NAMALWA (cell line): Measurements from ENCODE around the gene ABLIM1.
"Not testable (repeated sequence)": the region's sequence is repeated elsewhere in the genome, so short reads cannot be mapped to it uniquely, and the experiment has no call there.

Experiments used
- DNase-seq: peaks from one replicate; pipeline ENCODE4 v3.0.0-alpha.2; 2015; ENCODE audit warnings: low spot score

ABLIM1 gene

DNA sequence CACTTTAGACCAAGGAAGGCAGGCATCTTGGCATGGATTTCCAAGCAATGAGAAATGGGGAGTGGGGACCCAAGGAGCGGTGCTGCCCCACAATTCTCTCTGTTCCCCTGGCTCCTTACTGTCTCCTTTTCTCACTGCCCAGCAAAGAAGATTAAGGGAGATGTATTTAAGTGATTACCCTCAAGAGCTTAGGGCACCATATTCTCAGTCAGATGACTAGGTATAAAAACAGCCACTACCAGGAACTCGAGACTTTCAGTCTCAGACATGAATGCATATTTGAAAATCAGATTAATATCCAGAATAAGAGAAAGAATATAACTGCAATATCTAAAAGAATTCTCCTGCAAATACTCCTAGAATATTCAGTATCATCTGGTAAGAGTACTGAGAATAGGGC lies at the start of gene ABLIM1:
Gene ABLIM1, minus strand, starts transcription at position 101 of the 400 bp plus-strand sequence. Its CDS starts 75 bp downstream, at position 26.
- DNase-seq, result no peak

DNA sequence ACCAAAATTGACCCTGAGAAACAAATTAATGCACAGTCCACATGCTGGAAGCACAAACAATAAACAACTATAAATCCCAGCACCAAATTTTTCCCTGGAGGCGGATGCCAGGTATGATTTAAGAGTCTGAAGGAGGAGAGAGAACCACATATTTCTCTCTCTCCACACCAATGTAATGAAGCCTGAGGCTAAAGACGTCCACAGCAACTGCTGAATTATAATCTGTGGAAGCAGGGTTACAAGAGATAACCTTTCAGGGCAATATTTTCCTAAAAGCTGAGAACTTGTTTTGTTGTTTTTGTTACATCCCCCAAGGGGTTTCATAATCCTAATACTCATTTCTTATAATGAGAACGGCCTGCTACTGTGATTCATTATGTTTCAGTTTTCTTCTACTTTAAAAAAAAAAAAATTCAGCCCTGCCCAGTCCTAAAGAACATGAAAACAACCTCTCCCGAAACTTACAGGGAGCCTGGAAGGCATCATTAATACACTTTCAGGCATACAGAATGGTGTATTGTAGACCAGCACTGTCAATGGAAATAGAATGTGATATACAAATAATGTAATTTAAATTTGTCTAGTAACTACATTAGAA lies 48.5 kb upstream of the ABLIM1 start:
- DNase-seq, result no peak

DNA sequence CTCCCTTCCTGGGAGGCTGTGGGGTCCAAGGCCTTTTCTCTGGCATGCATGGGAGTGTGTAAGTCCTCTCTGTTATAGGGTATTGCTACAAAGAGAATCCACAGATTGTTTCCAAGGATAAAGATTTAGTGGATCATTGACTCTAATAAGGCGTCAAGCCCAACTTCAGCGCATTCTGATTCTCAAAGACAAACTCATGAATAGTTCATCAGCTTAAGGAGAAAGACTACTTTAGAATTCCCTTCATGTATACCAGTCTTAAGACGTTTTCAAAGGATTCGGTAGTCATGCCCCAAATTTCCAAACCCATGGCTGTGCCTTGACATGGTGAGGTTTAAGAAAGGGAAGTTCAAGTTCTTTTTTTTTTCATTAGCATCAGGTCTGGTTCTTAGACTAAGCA lies 46.6 kb upstream of the ABLIM1 start:
- DNase-seq, result no peak

DNA sequence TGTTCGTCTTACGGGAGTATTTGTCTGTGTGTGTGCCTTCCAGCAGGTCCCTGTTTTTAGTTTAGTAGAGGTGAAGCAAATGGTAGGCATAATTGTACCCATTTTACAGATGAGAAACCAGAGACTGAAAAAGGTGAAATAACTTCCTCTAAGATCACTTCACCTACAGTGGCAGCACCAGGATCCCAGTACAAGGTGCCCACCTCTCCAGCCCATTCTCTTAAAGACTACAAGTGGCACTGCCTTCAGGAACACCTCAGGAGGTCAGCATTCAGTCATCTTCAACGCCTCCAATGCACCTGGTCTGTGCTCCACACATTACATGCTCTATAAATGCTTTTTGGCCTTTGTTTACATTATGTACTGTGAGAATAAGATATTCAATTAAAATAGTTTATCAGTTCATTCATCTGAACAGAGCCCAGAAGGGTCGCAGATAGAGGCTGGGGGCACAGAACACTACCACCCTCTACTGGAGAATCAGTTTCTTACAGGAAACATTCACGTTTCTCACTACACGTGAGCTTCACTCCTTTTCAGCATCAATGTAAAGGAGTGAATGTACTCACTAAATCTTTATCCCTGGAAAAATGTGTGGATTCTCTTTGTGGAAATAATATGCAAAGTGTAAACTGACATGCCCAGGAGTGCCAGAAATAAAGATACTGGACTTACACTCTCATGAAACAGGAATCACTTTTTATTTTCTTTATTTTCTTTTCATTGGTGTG lies 45.5 kb upstream of the ABLIM1 start:
- peak; percentile 62 for DNase-seq

DNA sequence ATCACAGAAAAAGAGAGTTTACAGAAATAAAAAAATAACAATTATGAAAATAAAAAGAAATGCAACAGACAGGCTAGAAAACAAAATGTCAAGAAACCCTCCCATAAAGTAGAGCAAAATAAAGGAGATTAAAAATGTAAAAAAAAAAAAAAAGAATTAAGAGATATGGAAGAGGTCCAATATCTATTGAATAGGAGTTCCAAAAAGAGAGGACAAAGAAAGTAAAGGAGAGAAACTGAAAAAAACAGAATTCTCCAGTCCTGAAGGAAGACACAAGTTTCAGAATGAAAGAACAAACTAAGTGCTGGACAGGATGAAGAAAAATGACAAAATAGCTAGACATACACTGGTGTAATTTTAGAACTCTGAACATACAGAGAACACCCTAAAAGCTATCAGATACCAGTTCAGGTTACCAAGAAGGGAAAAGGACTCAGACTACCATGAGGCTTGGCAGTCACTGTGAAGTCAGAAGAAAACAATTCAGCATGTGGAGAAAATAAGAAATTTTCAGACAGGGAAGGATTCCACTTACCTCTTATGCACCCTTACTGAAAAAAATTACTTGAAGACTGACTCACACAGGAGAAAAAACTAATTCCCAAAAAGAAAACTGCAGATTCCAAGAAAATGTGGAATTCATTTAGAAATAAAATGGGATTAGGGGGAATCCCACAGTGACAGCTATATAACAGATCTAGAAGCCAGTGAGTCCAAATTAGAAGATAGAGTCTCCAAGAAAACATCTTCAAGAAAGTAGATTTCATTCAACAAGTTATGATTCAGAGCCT lies 40.4 kb upstream of the ABLIM1 start:
- no peak for DNase-seq

DNA sequence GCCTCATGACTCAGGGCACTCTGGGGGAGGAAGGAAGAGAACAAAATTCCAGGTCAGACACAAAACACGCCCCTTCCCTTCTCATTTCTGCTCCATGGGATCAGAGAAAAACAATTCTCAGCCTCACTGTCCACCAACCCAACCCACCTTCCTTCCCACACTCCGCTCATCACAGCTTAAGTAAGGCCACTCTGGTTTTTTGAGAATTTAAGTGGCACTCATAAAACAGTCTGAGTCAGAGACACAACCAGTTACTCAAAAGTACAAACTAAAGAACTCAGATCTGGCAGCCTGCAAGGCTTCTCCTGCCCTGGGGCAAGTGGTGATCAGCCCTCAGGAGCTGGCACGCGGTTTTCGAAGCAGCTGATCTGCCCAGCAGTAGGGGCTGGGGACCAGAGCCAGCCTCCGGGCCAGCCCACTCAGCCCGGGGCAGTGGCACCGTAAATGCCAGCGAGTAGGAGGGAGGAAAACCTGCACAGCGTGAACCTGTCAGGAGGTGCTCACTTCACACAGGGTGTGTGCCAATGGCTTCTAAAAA lies 39.1 kb upstream of the ABLIM1 start:
- DNase-seq, result no peak

DNA sequence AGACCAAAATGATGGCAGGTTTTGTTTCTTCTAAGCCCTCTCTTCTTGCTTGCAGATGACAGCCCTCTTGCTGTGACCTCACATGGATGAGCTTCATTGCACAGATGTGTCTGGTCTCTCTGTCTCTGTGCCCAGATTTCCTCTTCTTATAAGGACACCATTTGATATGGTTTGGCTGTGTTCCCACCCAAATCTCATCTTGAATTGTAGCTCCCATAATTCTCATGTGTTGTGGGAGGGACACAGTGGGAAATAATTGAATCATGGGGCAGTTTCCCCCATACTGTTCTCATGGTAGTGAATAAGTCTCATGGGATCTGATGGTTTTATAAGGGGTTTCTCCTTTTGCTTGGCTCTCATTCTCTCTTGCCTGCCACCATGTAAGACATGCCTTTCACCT lies 38.2 kb upstream of the ABLIM1 start:
- not testable (repeated sequence) for DNase-seq

DNA sequence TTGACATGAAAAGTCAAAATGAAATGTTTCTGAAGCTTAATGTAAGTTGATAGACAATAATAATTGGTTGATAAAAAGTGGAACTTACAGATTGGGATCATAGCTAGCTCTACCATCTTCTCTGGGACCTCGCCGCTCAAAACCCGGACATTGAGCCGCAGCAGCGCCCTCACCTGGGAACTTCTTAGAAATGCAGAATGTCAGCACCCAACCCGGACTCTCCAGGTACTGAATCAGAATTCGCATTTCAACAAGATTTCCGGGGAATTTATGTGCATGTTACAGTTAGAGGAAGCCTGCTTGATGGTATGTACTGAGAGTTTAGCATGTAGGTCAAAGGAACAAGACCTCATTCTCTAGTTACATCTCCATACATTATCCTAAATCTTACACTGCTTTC lies 36.7 kb upstream of the ABLIM1 start:
- DNase-seq, result peak; percentile 54

DNA sequence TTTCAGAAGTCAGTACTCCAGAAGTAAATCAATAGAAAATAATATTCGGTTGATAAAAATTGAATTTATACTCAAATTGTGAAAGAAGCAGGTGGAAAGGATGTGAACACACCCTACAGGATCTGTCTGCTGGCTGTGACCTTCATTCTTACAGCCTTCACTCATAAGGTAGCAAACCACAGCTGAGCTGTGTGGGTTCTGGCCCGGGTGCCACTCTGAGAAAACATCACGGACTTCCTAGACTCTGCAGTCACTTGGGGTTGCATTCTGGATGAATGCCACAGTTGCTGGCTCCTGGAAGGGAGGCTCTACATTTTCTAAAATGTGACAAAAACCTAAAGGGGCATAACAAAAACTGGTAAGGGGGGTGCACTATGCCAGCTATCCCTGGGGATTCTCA lies 36.0 kb upstream of the ABLIM1 start:
- no peak for DNase-seq

DNA sequence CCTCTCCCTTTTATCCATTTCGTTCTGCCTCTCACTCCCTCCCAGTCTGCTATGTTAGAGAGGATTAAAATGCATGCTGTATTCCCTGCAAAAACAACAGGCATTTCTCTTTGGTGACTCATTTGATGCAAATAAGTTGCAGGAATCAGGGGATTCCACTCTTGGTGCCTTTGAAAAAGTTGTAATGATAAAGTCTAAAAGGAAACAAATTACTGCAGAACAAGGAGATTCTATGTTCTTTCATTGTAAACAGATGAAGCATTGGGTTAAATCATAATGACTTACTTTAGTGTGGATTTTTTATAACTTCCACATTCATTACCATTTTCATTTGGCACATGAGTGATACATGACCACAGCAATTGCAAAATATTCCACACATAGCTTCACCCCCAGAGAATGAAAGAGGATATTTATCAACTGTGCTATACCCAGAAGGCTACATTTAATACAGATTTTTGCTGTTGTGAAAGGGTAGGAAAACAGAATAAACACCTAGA lies 33.4 kb upstream of the ABLIM1 start:
- no peak for DNase-seq

DNA sequence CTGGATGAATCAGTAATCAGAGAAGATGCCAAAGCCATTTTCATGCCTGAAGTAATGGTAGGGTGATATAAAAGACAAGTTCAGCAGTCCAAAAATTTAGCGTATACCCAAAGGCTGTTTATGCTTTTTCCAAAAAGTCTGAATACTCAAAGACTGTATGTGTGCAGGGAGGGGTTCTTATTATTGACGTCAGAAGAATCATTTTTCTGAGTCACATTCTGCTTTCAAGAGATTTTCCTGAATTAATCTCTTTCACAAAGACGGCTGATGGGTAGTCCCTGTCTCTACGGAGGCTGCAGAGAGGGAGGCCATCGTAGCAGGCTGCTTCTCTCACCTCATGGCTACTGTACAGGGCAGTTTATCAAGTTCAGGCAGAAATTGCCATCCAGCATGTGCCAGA lies 30.7 kb upstream of the ABLIM1 start:
- no peak for DNase-seq

DNA sequence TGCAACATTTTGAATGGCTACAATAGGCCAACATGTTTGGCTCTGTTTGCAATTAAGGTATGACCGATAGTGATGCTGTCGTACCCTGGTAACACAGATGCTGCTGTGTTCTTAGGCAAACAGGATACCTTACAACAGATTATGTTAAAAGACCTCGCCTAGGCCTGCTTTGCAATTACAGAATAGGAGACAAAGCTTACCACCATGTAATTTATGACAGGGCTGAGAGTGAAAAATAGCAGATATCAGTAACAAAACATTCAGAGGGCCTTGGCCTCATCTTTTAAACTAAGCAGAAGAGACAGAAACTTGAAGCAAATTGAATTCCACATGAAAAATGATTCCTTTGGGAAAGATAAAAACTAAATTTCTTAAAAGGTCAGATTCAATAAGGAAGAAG lies 29.4 kb upstream of the ABLIM1 start:
- DNase-seq, result no peak

DNA sequence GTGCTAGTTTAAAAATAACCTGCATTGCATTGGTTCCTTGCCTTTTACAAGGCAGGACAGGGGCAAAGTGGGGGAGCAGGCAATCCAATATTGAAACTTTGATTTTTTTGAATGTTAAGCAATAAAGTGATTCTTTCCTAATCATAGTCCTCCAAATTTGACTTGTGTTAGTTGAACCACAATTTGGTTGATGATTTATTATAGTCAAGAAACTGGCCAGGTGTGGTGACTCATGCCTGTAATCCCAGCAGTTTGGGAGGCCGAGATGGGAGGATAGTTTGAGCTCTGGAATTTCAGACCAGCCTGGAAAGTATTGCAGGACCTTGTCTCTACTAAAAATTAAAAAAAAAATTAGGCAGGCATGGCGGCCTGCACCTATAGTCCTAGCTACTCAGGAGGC lies 27.9 kb upstream of the ABLIM1 start:
- no peak for DNase-seq

DNA sequence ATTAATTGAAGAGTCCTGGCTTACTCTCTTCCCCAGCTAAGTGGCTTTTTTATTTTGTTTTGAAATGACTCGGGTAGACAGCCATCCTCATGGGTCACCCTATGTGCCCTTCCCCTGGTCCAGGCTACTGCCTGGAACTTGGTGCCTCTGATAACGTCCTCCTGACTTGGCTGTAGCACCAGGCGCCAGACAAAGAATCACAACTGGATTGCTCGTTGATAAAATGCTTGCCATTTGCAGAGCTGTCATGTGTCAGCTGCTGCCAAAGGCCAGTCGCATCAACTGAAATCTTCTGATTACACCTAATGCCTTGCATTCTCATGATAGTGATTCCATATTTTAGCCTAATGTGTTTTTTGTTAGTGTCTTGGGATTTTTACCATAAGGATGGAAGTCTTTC lies 27.4 kb upstream of the ABLIM1 start:
- DNase-seq, result no peak

DNA sequence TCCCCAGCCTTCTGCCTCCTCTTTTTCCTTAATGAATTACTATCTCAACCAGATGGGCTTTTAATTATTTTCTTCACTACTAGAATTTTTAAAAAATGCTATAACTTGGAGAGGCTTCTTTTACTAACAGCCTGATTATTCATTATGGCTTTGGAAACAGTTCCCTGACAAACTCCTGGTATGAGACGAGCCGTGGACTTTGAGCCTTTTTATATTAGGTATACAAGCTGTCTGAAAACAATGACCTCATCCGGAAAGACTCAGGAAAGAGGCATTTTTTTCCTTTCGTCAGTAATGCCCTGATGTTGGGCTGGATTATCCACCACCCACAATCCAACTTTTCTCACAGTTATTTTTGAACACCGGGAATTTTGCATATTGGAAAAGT lies 26.7 kb upstream of the ABLIM1 start:
- no peak for DNase-seq

DNA sequence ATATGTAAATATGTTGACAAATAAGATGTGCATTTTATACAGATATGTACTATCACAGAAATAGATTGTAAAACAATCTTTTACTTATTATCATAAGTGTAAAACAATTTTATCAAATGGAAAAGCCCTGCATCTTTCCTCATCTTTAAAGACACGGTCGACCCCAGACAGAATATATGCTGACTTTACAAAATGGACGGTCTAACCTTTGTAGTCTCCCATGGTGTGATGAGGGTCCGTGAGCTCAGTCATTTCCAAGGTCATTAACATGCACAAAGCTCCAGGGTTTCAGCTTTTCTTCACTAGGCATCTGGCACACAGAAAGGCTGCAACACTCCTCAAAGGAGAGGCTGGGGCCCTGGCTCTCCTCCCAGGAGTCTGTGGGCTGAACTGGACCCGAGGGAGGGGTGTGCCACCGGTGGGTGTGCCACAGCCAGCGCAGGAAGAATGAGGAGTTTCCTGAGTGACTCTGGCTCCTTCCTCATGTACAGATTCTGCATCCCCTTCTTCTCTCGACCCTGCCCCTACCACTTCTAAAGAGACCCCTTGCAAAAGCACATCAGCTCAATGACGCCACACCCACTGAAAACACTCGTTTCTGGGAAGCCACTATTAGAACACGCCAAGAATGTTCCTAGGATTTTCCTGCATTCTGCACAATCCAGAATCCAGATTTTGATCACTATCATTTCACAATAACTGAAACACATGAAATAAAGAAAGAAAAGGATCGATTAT lies 26.2 kb upstream of the ABLIM1 start:
- no peak for DNase-seq

DNA sequence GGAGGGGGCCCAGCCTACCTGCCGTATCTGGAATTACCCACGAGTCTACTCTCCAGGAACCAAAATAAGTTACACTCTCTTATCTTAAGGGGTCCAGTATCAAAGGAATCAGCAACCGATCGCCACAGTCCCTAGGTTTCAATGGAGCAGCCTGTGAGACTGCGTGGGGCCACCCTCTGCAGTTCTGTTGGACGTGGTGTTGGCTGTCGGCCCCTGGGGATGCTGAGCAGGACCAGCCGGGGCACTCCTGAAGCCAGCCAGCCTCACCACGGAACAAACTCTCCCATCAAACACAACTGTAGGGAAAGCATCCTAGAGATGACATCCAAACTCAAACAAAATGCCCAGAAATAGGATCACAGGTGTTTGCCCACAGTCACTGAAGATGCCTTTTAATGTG lies 25.5 kb upstream of the ABLIM1 start:
- no peak for DNase-seq

DNA sequence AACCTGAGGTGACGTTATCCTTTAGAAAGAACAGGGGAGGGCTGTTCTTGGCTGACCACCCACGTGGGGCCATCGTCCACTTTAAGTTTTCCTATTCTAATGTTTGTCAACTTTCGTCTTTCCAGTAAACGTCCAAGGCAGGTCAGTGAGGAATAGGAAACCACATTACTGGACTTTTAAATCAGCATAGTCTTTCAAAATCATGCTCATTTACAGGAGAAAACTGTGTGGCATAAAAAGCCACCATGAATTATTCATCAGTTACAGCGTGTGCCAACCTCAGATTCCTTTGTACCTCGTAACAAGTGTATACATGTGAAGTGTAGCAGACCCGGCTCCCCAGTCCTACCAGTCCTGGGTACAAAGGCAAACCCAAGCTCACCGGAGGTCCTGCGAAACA lies 25.1 kb upstream of the ABLIM1 start:
- DNase-seq, result no peak

DNA sequence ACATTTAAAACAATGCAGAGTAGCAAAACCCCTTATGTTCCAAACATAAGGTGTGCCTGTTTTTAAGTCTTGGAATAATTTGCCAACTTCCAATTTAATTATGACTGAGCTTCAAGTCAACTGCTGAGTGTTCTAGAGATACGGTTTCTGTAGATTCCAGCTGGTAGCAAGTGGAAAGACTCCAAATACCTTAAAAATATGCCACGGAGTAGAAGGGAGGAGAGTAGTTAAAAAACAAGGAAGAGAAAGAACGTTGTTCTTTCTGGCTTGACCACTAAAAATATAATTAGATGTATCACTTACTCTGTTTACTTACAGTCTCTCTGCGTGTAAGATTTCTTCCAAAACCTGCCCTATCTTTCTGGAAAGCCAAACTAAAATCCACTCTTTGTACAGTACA lies 24.5 kb upstream of the ABLIM1 start:
- no peak for DNase-seq

DNA sequence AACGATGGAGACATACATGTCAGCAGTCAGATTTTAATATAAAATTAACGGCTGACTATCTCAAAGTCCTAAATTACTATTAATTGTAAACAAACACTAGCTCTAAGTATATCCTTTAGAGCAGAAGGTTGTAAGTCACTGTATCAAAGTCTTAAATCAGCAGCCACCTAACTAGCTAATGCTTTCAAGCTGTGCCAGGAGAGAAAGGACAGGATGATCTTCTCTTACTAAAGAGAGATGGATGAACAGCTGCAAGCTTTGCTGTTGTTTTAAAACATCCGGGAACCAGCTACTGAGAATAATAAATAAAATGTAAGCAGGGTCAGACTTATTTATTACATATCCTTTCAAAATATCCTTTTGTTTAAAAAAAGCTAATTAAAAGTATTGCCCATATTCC lies 24.0 kb upstream of the ABLIM1 start:
- no peak for DNase-seq

DNA sequence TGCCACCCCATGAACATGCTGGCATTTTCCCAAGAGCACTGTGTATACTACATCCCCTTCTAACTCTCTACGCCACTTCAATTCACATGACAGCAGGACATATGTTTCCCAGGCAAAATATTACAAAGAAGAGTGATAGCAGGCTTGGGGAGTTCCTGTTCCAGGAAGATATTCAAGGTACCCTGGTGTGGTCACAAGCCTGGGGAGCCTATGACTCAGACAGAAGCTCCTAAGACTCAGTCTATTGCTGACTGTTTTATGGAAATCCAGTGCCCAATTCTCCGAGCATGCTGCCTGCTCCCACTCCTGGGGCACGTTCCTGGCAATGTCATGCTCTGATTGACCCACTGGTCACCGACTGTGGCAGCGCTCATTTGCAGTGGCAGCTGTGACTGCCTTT lies 23.5 kb upstream of the ABLIM1 start:
- no peak for DNase-seq

DNA sequence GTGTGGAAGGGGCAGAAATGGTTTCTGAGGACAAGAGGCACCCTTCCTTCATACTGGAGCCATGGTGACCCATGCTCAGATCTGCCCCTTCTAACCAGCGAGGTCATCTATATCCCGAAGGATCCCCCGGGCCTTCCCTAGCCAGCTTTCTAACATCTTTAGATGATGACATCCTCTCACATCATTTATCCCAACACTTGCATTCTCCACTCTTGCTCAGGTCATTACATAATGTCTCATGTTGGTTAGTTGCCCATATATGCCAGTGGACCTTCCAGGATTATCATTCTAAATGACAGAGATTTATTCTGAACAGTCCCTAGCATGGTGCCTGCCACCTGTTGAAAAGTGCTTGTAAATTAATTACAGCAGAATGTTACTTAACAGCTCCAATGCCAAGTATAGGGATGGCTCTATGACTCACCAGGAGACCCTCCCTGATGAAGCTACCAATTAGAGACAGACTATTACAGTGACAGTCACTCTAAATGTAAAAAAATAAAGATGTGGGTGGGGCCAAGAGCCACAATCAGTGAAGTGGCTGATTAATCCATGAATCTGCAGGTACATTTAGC lies 22.6 kb upstream of the ABLIM1 start:
- DNase-seq, result no peak
